IgD-negative memory B cell (primary cell): ENCODE results near the gene ADCY1. TPM values are rescaled to one million over a fixed set of nuclear protein-coding genes. Genes with fewer than 3 reads are reported as not detected.
A peak's percentile ranks its signal among the peaks of the same experiment; 100 is the strongest.

Source experiments
- H3K27ac Mint-ChIP-seq, 3 donors: one replicate each; pipeline ENCODE4 v1.8.0; 2020 to 2022; ENCODE audit warnings: mild to moderate bottlenecking in 3 of 3, mixed read lengths in 3 of 3, moderate library complexity in 1 of 3
- H3K27me3 Mint-ChIP-seq: one replicate; pipeline ENCODE4 v1.8.0; 2021; ENCODE audit warnings: mixed read lengths
- H3K36me3 Mint-ChIP-seq: one replicate; pipeline ENCODE4 v1.8.0; 2020; ENCODE audit warnings: mild to moderate bottlenecking, mixed read lengths
- H3K4me1 Mint-ChIP-seq, 3 donors: one replicate each; pipeline ENCODE4 v1.8.0; 2020 to 2022; ENCODE audit warnings: mixed read lengths in 3 of 3, mild to moderate bottlenecking in 1 of 3
- H3K4me3 Mint-ChIP-seq, 4 donors: one replicate each; pipeline ENCODE4 v1.8.0; 2020 to 2022; ENCODE audit warnings: mild to moderate bottlenecking in 4 of 4, mixed read lengths in 4 of 4, moderate library complexity in 3 of 4
- H3K9me3 Mint-ChIP-seq, 3 donors: one replicate each; pipeline ENCODE4 v1.8.0; 2020 to 2021; ENCODE audit warnings: mixed read lengths in 3 of 3, mild to moderate bottlenecking in 1 of 3
- polyA plus RNA-seq: library from polyadenylated mRNA; unstranded; fragments of 300-500 nt; fragmentation: Illumina TruSeq; gene quantifications from one replicate; pipeline ENCODE4 v1.2.3, GENCODE V29; 2021

Gene ADCY1
- polyA plus RNA-seq, 1 donor from 2014 or later: 0.18 TPM

DNA sequence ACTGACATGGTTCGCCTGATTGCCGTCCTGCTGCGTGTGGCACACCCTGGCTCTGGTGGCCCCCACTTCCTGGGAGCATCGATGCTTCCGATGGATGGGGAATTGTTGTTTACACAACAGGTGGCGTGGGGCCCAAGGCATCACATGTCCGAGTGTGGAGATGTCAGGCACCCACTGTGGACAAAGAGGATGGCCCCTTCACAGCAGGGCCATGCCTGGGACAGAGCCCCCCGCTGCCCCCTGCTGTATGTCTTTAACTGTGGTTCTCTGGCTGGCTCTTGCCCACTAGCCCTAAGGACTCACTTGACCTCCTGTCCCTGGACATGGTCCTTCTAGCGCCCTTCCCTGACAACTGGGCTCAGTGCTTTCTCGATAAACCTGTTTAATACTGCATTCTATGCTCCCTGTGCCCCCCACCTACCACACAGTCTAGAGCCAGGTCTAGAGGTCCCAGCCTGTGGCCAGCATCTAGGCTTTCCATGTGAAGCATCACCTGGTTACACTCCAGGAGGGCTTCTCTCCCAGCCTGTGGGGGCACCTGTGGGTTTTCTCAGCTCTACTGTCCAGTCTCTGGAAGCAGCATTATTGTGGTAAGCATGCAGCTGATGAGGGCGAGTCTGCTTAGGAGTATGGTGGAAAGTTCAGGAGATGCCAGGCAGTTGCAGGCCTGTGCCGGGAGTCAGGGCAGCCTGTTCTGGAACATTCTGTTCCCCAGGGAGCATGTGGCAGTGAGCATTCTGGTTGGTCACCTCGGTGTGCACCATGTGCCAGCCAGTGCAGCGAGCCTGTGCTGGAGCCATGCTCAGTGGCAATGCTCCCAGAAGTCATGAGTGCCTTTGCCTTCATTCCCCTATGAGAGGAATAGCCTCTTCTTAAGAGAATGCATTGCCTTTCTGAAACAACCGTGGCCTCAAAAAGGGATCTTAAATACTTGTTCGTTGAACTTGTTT, 10.4 kb downstream of the ADCY1 start:
- H3K36me3 Mint-ChIP-seq: no peaks in the 10 kb centered on the region
- H3K27ac Mint-ChIP-seq: no peak overlapping the region
- H3K4me1 Mint-ChIP-seq: no peaks in the 10 kb centered on the region
- no peaks in the 10 kb centered on the region for H3K9me3 Mint-ChIP-seq
- H3K27me3 Mint-ChIP-seq: no peaks in the 10 kb centered on the region
- H3K4me3 Mint-ChIP-seq: no peak overlapping the region

DNA sequence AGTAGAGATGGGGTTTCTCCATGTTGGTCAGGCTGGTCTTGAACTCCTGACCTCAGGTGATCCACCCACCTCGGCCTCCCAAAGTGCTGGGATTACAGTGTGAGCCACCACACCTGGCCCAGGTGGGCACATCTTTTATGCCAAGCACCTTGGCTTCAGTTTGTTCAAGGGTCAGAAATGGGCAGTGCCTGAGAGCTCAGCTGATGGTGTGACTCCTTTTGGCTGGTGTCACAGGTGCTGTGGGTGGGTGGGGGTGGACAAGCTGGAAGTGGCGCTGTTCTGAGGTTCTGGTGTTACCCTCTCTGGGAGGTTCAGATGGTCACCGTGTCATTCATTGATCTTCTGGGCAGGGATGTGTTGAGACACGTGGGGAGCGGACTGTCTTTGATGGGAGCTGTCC, 11.5 kb downstream of the ADCY1 start:
- H3K36me3 Mint-ChIP-seq: no peaks in the 10 kb centered on the region
- no peak overlapping the region for H3K27ac Mint-ChIP-seq
- H3K27me3 Mint-ChIP-seq: no peaks in the 10 kb centered on the region
- no peaks in the 10 kb centered on the region for H3K4me1 Mint-ChIP-seq
- H3K4me3 Mint-ChIP-seq: no peak overlapping the region
- no peaks in the 10 kb centered on the region for H3K9me3 Mint-ChIP-seq

DNA sequence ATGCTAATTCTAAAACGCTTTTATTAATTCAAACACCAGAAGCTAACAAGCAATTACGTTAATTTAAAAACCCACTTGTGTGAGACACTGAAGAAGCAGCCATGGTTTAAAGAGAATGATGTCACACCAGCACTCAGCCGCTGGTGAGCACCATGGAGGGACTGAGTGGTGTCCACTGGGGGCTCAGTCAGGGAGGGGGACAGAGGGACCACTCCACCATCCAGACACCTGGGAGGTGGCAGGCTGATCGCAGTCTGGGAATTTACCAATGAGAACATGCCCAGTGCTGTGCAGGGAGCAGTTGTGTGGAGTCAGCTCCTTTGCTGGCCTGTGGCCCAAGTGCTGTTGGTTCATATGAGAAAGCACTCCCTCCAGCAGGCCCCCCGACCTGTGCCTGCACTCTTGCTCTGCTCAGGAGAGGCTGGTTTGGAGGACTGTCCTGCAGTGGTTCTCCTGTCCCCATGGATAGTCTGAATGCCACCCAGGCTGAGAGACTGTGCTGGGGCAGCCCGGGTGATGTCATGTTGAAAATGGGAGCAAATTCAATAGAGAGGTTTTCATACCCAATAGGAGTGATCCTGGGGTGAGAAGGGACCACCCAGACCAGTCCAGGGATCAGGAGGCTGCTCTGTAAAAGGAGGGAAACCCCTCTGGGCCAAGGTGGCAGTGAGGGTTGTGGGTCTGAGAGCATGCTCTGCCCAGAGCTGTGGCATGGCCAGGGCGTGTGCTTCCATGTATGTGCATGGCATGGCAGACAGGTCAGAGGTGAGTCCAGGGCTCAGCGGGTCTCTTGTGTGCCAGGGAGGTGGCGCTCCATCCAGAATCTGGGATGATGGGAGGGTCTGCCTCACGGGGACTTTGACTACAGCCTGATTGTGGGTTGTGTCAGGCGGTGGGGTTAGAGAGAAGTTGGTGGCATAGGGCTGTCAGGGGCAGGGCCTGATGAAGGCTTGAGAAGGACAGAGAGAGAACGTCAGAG, 12.7 kb downstream of the ADCY1 start:
- peak overlapping the region in 1 of 4 donors; percentile 26 for H3K4me3 Mint-ChIP-seq
- H3K36me3 Mint-ChIP-seq: no peaks in the 10 kb centered on the region
- H3K27ac Mint-ChIP-seq: peak overlapping the region in 1 of 3 donors; percentile 53

DNA sequence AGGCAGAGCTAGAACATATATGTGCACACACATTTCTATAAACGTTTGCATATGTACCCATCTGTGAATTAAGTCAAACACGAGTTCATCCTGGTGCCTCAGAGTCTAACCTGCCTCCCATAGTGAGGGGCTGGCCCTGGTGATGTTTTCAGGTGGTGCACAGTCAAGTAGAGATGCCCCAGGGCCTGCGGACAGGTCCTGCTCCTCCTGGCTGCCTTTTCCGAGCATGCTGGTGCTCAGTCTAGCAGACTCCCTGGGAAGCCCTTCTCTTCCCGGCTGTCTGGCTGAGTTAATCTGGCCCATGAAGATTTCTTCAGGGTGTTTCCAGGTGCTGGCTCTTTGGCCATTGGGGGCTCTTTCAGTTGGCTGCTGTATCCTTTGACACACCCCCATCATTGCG, 14.3 kb downstream of the ADCY1 start:
- Mint-ChIP-seq H3K4me1 (no peaks in the 10 kb centered on the region), H3K9me3 (no peaks in the 10 kb centered on the region), H3K4me3 (no peak overlapping the region), H3K27ac (no peak overlapping the region), H3K36me3 (no peaks in the 10 kb centered on the region), H3K27me3 (no peaks in the 10 kb centered on the region)

More for the DNA sequence above, 12.7 kb downstream of the ADCY1 start:
- H3K9me3 Mint-ChIP-seq: no peaks in the 10 kb centered on the region
- H3K4me1 Mint-ChIP-seq: no peaks in the 10 kb centered on the region
- no peaks in the 10 kb centered on the region for H3K27me3 Mint-ChIP-seq

DNA sequence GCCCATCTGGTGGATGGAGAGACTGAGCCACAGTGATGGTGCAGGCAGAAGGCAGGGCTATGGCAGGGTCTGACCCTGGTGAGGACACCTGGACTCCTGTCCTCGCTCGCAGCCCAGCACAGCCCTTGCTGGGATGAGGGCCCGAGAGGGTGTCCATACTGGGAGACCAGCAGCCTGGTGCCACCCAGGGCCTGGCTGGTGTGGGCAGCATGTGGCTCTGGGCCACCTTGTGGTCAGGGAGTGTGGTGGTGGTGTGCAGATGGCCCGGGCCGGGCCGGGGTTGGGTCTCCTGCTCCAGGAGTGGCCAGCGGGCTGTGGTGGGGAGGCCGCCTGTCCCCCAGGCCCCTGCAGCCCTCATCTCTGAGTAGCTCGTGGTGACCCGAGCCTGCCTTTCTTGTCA, 14.9 kb downstream of the ADCY1 start:
- Mint-ChIP-seq H3K27me3 (no peaks in the 10 kb centered on the region), H3K4me1 (no peaks in the 10 kb centered on the region), H3K4me3 (no peak overlapping the region), H3K9me3 (no peaks in the 10 kb centered on the region), H3K36me3 (no peaks in the 10 kb centered on the region), H3K27ac (no peak overlapping the region)

DNA sequence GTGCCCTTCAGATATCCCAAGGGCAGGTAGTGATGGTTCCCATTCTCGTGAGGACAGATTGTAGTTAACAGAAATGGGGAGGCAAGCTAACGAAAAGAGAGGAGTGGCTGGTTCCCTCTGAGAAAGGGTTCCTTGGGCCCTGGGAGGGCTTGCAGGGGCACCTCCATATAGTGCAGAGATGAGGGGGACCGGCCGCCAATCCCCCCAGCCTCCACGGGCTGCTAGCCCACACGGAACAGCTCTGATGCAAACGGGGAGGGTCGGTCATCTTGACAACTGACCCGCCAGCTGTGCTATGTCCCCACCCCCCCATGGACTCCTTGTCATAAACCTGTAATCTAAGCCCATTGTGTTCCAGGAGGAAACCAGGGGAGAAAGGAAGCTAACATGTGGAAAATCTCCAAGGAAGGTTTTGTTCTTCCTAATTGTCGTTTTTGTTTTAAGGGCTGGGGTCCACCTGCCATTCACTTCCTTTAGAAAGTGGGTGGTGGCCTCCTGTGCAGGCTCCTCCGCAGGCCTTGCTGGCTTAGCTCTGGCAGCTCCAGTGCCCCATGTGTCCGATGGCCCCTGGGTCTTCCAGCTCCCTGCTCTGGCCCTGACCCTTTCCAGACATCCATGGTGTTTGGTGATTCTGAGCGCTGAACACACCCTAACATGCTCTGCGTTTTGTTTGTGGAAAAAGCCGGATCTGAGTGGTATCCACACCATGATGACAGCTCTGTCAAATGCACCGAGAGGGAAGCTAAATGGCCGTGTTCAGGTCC, 15.9 kb downstream of the ADCY1 start:
- no peaks in the 10 kb centered on the region for H3K27me3 Mint-ChIP-seq
- H3K4me3 Mint-ChIP-seq: no peak overlapping the region
- H3K4me1 Mint-ChIP-seq: no peaks in the 10 kb centered on the region

DNA sequence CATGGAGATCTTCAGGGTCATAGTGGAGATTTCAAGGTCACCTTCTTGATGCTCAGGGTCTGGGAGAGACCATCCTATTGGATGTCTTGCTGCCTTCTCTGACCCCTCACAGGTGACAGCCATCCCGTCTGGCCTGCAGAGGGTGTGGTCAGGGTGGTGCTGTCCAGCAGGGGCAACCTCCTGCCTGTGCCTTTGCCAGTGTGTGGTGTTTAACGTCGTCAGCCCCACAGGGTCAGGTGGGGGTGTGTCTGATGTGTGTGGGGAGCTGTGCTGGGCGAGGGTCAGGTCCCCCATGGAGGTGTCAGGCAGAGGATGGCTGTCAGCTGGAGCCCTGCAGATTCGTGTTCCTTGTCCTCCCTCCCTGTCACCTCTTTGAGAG, 16.5 kb downstream of the ADCY1 start:
- no peaks in the 10 kb centered on the region for H3K4me1 Mint-ChIP-seq
- no peaks in the 10 kb centered on the region for H3K36me3 Mint-ChIP-seq
- H3K27me3 Mint-ChIP-seq: no peaks in the 10 kb centered on the region
- H3K9me3 Mint-ChIP-seq: no peaks in the 10 kb centered on the region
- H3K27ac Mint-ChIP-seq: no peak overlapping the region
- H3K4me3 Mint-ChIP-seq: no peak overlapping the region

More for the DNA sequence above, 15.9 kb downstream of the ADCY1 start:
- H3K36me3 Mint-ChIP-seq: no peaks in the 10 kb centered on the region
- H3K9me3 Mint-ChIP-seq: no peaks in the 10 kb centered on the region
- no peak overlapping the region for H3K27ac Mint-ChIP-seq

DNA sequence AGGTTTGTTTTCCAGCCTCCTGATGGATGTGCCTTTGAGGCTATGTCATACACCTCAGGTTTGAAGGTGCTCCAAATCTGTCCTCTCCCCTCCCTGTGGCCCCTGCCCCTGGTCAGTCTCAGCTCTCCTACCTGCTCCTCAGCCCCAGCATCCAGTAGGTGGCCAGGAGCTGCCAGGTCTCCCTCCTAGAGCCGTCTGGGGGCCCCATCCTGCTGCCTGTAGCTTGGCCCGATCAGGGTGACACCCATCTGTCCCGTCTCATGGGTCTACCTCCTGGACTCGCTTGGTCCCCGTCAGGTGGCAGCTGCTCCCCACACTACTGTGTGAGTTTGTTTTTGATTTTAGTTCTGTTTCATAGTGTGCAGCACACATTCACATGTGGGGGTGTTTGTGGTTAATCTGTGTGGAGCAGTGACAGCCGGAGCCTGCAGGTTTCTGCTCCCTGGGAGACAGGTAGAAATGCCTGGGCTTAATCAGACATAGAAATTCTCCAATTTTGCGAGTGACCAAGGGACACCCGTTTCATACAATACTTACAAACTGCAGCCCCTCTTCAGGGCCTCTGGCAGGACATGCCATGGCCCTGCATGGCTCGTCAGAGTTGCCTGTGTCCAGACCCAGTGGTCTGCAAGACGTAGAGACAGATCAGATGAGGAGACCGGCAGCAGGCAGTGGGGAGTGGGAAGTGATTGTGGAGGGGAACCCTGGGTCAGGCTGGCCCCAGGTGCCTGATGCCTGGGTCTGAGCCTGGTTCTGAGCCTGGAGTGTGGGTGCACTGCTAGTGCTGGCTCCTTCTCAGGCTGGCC, 17.1 kb downstream of the ADCY1 start:
- Mint-ChIP-seq H3K27ac (no peak overlapping the region), H3K4me3 (no peak overlapping the region), H3K4me1 (no peaks in the 10 kb centered on the region), H3K36me3 (no peaks in the 10 kb centered on the region), H3K9me3 (no peaks in the 10 kb centered on the region), H3K27me3 (no peaks in the 10 kb centered on the region)

DNA sequence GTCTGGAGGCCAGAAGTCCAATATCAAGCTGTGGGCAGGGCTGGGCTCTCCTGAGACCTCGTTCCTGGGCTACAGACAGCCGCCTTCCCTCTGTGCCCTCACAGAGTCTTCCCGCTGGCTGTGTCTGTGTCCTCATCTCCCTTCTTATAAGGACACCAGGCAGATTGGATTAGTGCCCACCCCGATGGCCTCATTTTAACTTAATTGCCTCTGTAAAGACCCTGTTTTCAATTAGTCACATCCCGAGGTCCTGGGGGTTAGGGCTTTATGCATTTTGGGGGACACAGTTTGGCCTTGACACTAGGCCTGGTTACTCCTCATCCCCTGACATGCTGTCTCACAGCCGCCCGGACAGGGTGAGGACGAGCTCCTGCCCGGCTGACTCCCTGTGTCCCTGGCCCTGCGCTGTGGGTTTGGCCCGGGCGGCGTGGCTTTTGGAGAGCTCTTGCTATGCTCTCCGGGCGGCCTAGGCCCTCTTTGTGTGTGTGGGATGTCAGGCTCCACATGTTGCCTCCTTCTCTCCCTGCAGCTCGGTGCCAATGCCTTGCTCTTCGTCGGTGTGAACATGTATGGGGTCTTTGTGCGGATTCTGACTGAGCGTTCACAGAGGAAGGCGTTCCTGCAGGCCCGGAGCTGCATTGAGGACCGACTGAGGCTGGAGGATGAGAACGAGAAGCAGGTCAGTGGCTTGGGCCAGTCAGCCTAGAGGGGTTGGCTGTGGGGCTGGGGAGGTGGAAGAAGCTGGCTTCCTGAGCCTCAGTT, 18.2 kb downstream of the ADCY1 start:
- no peaks in the 10 kb centered on the region for H3K36me3 Mint-ChIP-seq
- H3K4me3 Mint-ChIP-seq: no peak overlapping the region
- no peak overlapping the region for H3K27ac Mint-ChIP-seq
- no peaks in the 10 kb centered on the region for H3K27me3 Mint-ChIP-seq
- H3K4me1 Mint-ChIP-seq: no peaks in the 10 kb centered on the region
- no peaks in the 10 kb centered on the region for H3K9me3 Mint-ChIP-seq

DNA sequence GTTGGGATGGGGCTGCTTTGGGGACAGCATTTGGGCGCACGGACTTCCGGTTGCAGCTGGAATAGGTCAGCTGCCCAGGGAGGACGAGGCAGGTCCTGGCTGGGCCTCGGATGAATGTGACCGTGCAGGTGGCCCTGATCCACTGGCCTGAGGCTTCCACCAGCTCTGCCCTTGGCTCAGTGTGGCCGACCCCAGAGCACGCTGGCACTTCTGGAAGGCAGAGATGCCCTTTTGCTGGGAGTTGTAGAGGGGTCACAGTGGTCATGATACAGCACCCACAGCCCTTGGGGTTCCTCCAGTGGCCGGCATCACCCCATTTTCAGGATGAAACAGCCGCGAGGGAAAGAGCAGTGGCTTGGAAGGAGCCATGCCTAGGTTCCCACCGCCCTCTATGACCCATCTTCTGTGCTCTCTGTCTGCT, 19.0 kb downstream of the ADCY1 start:
- H3K4me1 Mint-ChIP-seq: no peaks in the 10 kb centered on the region
- H3K36me3 Mint-ChIP-seq: no peaks in the 10 kb centered on the region
- no peaks in the 10 kb centered on the region for H3K9me3 Mint-ChIP-seq
- H3K27ac Mint-ChIP-seq: no peak overlapping the region
- H3K4me3 Mint-ChIP-seq: no peak overlapping the region
- no peaks in the 10 kb centered on the region for H3K27me3 Mint-ChIP-seq

DNA sequence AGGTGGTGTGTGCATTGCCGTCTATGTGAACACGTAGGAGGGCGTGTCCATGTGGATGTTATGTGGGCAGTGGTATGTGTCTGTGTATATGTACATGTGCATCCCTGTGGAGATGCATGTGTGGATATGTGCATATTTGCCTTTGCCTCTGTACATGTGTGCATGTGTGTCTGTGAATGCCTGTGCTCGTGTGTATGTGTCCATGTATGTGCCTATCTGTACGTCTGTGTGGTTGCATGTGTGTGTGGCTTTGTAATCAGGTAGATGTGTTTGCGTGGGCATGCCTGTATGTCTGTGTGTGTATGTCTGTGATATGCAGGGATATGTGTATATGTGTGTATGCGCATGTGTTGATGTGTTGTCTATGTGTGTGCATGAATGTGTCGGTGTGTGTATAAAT, 19.7 kb downstream of the ADCY1 start:
- Mint-ChIP-seq H3K27ac (no peak overlapping the region), H3K27me3 (no peaks in the 10 kb centered on the region), H3K4me3 (no peak overlapping the region), H3K4me1 (no peaks in the 10 kb centered on the region), H3K9me3 (no peaks in the 10 kb centered on the region), H3K36me3 (no peaks in the 10 kb centered on the region)

DNA sequence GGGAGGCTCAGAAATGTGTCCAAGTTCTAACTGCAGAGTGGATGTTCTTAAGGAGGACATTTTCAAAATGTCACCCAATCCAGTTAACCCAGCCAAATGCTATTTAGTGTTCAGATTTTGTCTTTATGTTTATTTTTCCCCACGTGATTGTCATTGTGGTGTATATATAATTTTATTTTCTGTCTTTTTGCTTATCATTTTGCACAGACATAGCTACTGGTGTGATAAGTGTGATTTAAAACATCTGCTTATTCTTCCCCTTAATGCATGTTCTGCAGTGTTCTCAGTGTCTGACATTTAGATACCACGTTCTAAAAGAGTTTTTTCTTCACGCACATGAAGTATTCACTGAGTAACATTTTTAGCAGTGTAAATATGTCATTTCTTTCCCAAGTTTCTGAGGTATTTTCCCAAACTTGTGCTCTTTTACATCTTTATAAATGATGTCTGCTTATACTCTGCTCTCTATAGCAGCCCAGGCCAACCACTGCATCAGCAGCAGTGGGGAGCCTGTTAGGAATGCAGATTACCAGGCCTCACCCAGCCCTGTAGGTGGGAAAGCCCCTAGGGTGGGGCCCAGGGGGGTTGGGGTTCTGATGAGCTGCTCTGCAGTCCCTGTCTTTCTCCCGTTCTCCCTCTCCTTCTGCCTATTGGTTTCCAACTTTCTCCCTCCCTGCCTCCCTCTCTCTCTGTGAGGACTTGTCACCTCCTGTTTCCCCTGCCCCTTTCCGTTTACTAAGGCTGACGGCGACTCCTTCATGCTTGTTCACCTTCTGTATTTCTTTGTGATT, 20.8 kb downstream of the ADCY1 start:
- Mint-ChIP-seq H3K36me3 (no peaks in the 10 kb centered on the region), H3K27ac (no peak overlapping the region), H3K4me1 (no peaks in the 10 kb centered on the region), H3K4me3 (no peak overlapping the region), H3K9me3 (no peaks in the 10 kb centered on the region), H3K27me3 (no peaks in the 10 kb centered on the region)
